Muscle of back (tissue), 11 donors: ENCODE measurements around the gene PTK6. TPM values are rescaled to one million over a fixed set of nuclear protein-coding genes. Genes with fewer than 3 reads are reported as not detected.
A peak's percentile ranks its signal among the peaks of the same experiment; 100 is the strongest.

Experiments
- DNase-seq, 3 donors: peaks; one replicate each; pipeline versions ENCODE4 v3.0.0 to v3.0.0-alpha.2; 2013
- polyA plus RNA-seq, 10 donors: library from polyadenylated mRNA; unstranded; fragments of 120-200 nt; gene quantifications; one replicate each; pipeline ENCODE4 v1.2.1, GENCODE V29; 2013; ENCODE audit not compliant: insufficient read length in 10 of 10

Gene PTK6
- polyA plus RNA-seq, 10 donors = 0.15 to 0.50 (median 0.32) TPM

- no peak for DNase-seq
Measured at GRCh38 chr20:63570281-63571086, 33.3 kb upstream of the PTK6 start.

DNA sequence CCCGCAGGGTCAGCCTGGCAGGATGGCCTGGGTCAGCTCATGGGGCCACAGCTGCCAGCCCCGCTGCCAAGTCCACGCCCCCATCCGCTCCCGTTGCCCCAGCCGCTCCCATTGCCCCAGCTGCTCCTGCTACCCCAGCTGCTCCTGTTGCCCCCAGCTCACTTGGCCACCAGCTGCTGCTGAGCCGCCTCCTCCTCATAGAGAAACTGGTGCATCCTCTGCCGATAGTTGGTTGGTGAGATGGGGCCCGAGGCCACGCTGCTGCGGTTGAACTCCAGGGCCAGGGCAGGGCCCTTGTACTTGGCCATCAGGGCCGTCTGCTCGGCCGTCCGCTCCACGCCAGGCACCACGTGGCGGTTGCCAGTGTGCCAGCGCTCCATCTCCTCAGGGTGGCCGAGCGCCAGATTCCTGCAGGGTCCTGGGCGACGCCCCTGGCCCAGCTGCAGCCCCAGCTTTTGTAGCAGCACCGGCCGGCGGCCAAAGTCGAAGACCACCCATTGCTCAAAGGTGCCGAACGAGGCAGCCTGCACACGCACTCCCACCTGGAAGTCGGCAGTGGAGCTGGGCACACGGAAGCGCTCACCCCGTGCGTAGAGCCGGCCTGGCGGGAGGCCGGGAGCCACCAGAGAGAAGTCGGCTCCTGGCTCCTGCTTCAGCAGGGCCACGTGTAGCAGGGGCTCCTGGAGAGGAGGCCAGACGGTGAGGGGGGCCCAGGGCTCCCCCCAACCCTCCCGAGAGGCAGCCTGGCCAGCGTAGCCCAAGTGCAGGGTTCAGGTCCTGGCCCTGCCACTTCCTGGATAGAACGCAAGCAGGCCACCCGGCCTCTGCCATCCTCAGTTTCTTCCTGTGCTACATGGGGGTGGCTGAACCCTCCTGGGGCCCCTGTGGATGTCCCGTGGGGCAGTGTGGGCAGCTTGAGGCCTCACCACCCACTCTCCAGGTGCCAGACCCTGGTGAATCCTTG is 32.1 kb upstream of the PTK6 start:
- peak in 1 of 3 donors; percentile 47 for DNase-seq

- no peak for DNase-seq
Measured at GRCh38 chr20:63568170-63568981, 31.2 kb upstream of the PTK6 start.

GRCh38 chr20:63567386-63568169 is 30.4 kb upstream of the PTK6 start:
- no peak for DNase-seq

- DNase-seq = no peak
Measured at GRCh38 chr20:63567136-63567385, 29.9 kb upstream of the PTK6 start.

DNA sequence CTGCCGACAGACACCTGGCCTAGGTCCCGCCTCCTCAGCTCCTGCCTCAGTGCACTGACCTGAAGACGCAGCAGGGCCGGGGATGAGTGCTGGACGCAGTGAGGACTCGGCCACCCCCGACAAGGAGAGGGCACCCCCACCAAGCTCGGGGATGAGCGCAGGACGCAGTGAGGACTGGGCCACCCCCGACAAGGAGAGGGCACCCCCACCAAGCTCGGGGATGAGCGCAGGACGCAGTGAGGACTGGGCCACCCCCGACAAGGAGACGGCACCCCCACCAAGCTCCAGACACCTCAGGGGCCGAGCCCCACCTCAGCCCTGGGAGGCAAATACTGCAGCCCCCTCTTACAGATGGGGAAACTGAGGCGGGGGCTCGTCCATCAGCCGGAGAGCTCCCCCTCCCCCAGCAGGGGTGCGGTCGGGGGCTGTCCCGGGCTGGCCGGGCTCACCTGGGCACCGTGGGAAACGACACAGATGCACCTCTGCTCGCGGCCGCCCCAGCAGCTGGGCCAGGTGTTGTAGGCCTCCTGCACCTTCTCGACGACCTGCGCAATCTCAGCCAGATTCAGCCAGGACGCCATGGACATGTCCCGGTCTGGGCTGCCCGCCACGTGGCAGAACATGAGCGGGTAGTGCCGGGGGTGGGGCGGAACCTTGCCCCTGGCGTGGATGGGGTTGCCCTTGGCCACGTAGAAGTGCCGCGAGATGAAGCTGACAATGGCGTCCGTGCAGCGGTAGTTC is 29.4 kb upstream of the PTK6 start:
- DNase-seq = no peak

GRCh38 chr20:63565699-63566335 is 28.6 kb upstream of the PTK6 start:
- DNase-seq = no peak

- no peak for DNase-seq
Measured at GRCh38 chr20:63565021-63565698, 28.0 kb upstream of the PTK6 start.

DNA sequence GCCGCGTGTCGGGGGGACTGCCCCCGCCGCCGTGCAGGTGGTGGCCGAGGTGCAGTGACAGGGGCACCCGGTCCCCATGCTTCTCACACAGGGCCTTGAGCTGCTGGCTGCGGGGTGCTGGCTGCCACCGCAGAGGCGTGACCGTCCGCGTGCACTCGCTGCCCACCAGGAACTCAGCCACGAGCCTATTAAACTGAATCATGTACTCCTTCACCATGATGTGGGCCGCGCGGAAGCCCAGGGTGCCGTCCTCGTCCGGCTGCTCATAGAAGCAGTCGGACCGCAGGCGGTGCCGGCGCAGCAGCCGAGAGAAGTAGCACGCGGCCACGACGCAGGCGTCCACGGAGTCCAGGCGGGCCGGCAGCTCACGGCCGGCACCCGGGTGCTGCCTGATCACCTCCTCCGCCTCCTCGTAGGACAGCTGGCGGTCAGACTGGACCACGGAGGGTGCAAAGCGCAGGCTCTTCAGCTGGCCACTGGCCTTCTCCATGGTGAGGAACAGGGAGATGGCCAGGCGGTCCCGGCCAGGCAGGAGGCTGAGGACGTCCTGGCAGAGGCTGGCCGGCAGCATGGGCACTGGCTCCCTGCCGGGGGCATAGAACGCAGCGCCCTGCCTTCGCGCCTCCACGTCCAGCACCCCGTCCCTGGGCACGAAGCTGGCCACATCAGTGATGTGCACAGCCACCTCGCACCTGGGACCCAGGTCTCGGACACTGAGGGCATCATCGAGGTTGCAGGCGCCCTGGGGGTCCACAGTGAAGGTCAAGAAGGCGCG is 27.0 kb upstream of the PTK6 start:
- no peak for DNase-seq

GRCh38 chr20:63563225-63563935 is 26.2 kb upstream of the PTK6 start:
- DNase-seq = no peak

GRCh38 chr20:63562461-63563224 is 25.5 kb upstream of the PTK6 start:
- no peak for DNase-seq

DNA sequence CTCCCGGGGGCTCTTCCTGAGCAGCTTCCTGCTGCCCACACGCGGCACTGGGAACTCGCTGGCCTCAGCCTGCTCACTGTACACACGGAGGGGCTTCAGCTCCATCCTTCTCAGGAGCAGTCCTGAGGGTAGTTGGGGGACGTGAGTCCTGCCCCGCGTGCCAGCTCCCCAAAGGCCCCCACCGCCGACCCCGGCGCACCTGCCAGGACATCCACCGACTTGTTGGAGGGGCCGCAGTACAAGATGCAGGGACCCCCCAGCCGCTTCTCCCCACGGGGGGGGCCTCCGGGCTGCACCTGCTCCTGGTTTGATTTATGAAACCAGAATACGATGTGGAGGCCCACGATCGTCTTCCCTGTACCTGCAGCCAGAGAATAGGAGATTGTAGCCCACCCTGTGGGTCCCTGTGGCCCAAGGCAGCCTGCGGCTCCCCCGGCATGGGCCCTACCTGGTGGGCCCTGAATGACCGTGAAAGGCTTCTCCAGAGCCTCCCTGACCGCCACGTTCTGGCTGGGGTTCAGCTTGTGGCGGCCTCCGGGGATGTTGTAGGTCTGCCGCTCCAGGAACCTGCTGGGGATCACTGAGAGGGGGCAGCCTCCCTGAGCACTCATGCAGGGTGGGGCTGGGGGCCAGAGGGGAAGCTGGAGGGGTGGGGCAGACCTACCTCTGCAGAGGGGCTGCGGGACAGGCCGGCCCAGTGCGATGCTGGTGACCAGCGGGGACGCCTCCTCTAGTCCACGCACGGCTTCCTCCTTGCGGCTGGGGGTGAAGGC is 24.6 kb upstream of the PTK6 start:
- DNase-seq = no peak

- DNase-seq = no peak
Measured at GRCh38 chr20:63560856-63561609, 23.9 kb upstream of the PTK6 start.

DNA sequence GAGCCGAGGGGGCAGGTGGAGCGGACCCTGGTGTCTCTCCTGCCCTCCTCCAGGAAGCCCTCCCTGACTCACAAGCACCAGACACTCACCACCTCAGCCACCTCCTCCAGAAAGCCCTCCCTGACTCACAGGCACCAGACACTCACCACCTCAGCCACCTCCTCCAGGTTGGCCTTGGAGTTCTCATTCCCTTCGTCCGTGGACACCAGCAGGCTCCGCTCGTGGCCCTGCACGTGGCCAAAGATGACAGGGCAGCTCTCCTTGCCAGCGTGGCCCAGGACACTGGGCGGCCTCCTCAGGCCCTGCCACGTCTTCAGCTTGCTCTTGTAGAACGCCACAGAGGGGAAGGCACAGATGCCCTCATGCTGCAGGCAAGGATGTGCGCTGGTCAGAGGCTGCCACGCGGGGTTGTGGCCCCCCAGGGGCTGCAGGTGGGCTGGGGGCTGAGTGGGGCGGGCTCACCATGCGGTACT is 23.2 kb upstream of the PTK6 start:
- no peak for DNase-seq
